A549 (cell line): ENCODE results near the gene PRKN.
"Not testable (repeated sequence)": the region's sequence is repeated elsewhere in the genome, so short reads cannot be mapped to it uniquely, and the experiment has no call there.

Experiments used
- FOXS1 ChIP-seq: fragments of 250-450 bp; sonication (Bioruptor Pico); IDR thresholded peaks from 2 replicates; pipeline ENCODE4 v1.5.0; 2020; ENCODE audit warnings: mild to moderate bottlenecking, moderate library complexity
- JUN ChIP-seq, 2 experiments: fragments of >200 bp; sonication (Bioruptor Twin); formaldehyde crosslinking; IDR thresholded peaks; 2 replicates in 1 of 2; 3 replicates in 1 of 2; pipeline ENCODE4 v1.6.1; 2016 to 2017
- PHF8 ChIP-seq: fragments of 200-600 bp; sonication (generic); IDR thresholded peaks from 2 replicates; pipeline ENCODE4 v1.6.1; 2016; ENCODE audit warnings: low read depth, mild to moderate bottlenecking, antibody characterized with exemption, moderate library complexity, borderline replicate concordance
- SREBF2 ChIP-seq: fragments of 450-650 bp; IDR thresholded peaks from 2 replicates; pipeline ENCODE4 v1.6.1; 2014; ENCODE audit warnings: mild to moderate bottlenecking, moderate library complexity
- TF ChIP-seq, protein P1 (sequence below): fragments of >200 bp; sonication (Bioruptor Twin); formaldehyde crosslinking; IDR thresholded peaks from 3 replicates; pipeline ENCODE4 v1.5.1; 2016
- TF ChIP-seq, protein P2 (sequence below): fragments of 200-600 bp; sonication (generic); IDR thresholded peaks from 2 replicates; pipeline ENCODE4 v1.6.1; 2016; ENCODE audit warnings: antibody characterized with exemption, mild to moderate bottlenecking, moderate library complexity

DNA sequence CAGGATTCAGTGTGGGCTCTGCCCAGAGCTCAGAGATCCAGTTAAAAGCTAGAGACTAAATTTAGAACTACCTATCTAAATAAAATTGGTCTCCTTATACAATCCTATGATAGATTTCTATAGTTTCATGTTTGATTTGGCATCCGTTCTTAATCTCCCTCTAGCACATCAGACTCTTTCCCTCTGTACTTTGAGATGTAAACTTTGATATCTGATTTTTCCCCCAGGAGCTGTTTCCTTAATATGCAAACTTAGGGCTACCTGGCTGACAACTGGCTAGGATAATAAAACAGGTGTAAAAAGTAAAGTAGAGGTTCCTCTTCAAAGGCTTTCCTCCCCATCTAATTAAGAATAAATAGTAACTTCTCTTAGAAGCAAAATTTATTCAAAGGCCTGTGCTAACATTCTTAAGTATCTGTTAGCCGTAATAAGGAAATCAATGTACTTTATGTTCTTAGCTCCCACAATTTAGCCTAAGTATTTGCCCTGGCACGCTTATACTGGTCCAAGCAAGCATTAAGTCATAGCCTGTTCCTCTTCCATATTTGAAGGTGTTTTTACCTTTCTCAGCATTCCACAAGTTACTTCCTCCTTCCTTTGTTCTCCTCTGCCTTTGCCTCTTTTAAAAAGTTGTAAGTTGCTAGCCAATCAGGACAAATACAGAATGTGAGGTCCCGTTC lies 1396.0 kb downstream of the PRKN start:
- TF ChIP-seq, protein P1, sequence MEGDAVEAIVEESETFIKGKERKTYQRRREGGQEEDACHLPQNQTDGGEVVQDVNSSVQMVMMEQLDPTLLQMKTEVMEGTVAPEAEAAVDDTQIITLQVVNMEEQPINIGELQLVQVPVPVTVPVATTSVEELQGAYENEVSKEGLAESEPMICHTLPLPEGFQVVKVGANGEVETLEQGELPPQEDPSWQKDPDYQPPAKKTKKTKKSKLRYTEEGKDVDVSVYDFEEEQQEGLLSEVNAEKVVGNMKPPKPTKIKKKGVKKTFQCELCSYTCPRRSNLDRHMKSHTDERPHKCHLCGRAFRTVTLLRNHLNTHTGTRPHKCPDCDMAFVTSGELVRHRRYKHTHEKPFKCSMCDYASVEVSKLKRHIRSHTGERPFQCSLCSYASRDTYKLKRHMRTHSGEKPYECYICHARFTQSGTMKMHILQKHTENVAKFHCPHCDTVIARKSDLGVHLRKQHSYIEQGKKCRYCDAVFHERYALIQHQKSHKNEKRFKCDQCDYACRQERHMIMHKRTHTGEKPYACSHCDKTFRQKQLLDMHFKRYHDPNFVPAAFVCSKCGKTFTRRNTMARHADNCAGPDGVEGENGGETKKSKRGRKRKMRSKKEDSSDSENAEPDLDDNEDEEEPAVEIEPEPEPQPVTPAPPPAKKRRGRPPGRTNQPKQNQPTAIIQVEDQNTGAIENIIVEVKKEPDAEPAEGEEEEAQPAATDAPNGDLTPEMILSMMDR = not testable (repeated sequence)
- TF ChIP-seq JUN (IDR thresholded peaks at IDR 0.05); FOXS1; SREBF2; PHF8: not testable (repeated sequence)
- TF ChIP-seq, protein P2, sequence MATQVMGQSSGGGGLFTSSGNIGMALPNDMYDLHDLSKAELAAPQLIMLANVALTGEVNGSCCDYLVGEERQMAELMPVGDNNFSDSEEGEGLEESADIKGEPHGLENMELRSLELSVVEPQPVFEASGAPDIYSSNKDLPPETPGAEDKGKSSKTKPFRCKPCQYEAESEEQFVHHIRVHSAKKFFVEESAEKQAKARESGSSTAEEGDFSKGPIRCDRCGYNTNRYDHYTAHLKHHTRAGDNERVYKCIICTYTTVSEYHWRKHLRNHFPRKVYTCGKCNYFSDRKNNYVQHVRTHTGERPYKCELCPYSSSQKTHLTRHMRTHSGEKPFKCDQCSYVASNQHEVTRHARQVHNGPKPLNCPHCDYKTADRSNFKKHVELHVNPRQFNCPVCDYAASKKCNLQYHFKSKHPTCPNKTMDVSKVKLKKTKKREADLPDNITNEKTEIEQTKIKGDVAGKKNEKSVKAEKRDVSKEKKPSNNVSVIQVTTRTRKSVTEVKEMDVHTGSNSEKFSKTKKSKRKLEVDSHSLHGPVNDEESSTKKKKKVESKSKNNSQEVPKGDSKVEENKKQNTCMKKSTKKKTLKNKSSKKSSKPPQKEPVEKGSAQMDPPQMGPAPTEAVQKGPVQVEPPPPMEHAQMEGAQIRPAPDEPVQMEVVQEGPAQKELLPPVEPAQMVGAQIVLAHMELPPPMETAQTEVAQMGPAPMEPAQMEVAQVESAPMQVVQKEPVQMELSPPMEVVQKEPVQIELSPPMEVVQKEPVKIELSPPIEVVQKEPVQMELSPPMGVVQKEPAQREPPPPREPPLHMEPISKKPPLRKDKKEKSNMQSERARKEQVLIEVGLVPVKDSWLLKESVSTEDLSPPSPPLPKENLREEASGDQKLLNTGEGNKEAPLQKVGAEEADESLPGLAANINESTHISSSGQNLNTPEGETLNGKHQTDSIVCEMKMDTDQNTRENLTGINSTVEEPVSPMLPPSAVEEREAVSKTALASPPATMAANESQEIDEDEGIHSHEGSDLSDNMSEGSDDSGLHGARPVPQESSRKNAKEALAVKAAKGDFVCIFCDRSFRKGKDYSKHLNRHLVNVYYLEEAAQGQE = not testable (repeated sequence)
